Measurements from ENCODE around the gene NOL4L. TPM values are rescaled to one million over a fixed set of nuclear protein-coding genes. Genes with fewer than 3 reads are reported as not detected.

The NOL4L gene
- total RNA-seq, 2 donors from 2014 or later, result 39.6 to 50.7 TPM

DNA sequence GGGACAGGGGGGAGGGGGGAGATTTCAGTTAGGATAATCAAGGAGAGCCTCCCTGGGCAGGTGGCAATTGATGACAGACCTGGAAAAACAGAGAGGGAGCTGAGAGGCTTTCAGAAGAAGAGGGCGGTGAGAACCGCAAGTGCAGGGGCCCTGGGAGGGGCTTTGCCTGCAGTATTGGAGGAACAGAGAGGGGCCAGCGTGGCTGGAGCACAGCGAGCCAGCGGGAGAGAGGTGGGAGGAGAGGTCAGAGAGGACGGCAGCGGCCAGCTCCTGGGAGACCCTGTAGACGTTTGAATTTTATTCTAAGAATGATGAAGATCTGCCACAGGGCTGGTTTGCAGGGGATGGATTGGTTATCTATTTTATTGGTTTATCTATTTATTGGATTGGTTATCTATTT is 34.5 kb upstream of the NOL4L start:
- Histone ChIP-seq H3K9ac (ENCODE audit: extremely low read depth, low read length, poor library complexity, severe bottlenecking) (no peak overlapping the region), H3K36me3 (ENCODE audit: control insufficient read depth, insufficient read depth, low read length) (no peaks in the 10 kb centered on the region), H3K4me3 (ENCODE audit: low read length) (no peak overlapping the region), H3K27me3 (ENCODE audit: control insufficient read depth, insufficient read depth, low read length, poor library complexity, severe bottlenecking) (no peaks in the 10 kb centered on the region), H3K27ac (ENCODE audit: low read depth, low read length) (no peak overlapping the region), H3K9me3 (ENCODE audit: control insufficient read depth, low read length) (no peaks in the 10 kb centered on the region), H3K4me1 (ENCODE audit: control insufficient read depth, insufficient read depth, low read length) (no peaks in the 10 kb centered on the region)
- peak; percentile 63 for DNase-seq
- 14 to 45% methylated on average over 6 to 8 of the region's 8 CpGs for WGBS, 2 experiments (ENCODE audit: insufficient coverage in 1 of 2, insufficient read length in 1 of 2)
- H3K9me3 Mint-ChIP-seq, result no peaks in the 10 kb centered on the region
- peaks cover 2% of the 10 kb centered on the region for H3K27me3 Mint-ChIP-seq (ENCODE audit: insufficient read depth)
- H3K36me3 Mint-ChIP-seq (ENCODE audit: low read depth), result no peaks in the 10 kb centered on the region
- TF ChIP-seq, protein P1, sequence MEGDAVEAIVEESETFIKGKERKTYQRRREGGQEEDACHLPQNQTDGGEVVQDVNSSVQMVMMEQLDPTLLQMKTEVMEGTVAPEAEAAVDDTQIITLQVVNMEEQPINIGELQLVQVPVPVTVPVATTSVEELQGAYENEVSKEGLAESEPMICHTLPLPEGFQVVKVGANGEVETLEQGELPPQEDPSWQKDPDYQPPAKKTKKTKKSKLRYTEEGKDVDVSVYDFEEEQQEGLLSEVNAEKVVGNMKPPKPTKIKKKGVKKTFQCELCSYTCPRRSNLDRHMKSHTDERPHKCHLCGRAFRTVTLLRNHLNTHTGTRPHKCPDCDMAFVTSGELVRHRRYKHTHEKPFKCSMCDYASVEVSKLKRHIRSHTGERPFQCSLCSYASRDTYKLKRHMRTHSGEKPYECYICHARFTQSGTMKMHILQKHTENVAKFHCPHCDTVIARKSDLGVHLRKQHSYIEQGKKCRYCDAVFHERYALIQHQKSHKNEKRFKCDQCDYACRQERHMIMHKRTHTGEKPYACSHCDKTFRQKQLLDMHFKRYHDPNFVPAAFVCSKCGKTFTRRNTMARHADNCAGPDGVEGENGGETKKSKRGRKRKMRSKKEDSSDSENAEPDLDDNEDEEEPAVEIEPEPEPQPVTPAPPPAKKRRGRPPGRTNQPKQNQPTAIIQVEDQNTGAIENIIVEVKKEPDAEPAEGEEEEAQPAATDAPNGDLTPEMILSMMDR (conservative IDR thresholded peaks at IDR 0.05), result no peak
- peaks cover 15% of the 10 kb centered on the region for H3K4me1 Mint-ChIP-seq
- no peak overlapping the region for H3K27ac Mint-ChIP-seq
- no peak overlapping the region for H3K4me3 Mint-ChIP-seq

DNA sequence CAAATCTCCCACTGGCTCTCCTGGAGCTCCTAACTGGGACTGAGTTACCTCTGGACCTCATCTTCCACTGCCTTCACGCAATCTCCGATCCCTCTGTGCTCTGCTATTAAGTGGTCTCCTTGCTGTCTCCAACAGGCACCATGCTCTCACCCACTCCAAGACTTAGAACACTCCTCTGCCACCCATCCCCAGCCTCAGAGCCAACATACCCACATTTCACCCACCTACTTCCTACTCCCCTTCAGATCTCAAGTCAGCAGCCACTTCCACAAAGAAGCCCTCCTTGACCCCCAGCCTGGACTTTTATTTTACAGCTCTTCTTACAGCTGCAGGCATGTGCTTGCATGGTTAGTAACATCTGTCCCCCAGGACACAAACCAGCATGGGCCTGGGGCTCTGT is 29.6 kb upstream of the NOL4L start:
- H3K36me3 ChIP-seq (ENCODE audit: control insufficient read depth, insufficient read depth, low read length), result no peaks in the 10 kb centered on the region
- no peak overlapping the region for H3K9ac ChIP-seq (ENCODE audit: extremely low read depth, low read length, poor library complexity, severe bottlenecking)
- no peak overlapping the region for H3K4me3 ChIP-seq (ENCODE audit: low read length)
- no peaks in the 10 kb centered on the region for H3K36me3 Mint-ChIP-seq (ENCODE audit: low read depth)
- no peaks in the 10 kb centered on the region for H3K9me3 ChIP-seq (ENCODE audit: control insufficient read depth, low read length)
- 97 to 100% methylated on average over 1 to 2 of the region's 2 CpGs for WGBS, 2 experiments (ENCODE audit: insufficient coverage in 1 of 2, insufficient read length in 1 of 2)
- no peak overlapping the region for H3K4me3 Mint-ChIP-seq
- no peak overlapping the region for H3K27ac Mint-ChIP-seq
- peaks cover 11% of the 10 kb centered on the region for H3K4me1 Mint-ChIP-seq
- peak; percentile 35 for DNase-seq
- no peaks in the 10 kb centered on the region for H3K27me3 ChIP-seq (ENCODE audit: control insufficient read depth, insufficient read depth, low read length, poor library complexity, severe bottlenecking)
- no peaks in the 10 kb centered on the region for H3K9me3 Mint-ChIP-seq
- no peaks in the 10 kb centered on the region for H3K4me1 ChIP-seq (ENCODE audit: control insufficient read depth, insufficient read depth, low read length)
- H3K27me3 Mint-ChIP-seq (ENCODE audit: insufficient read depth), result peaks cover 2% of the 10 kb centered on the region
- TF ChIP-seq, protein P1 (conservative IDR thresholded peaks at IDR 0.05), result no peak
- H3K27ac ChIP-seq (ENCODE audit: low read depth, low read length), result no peak overlapping the region

DNA sequence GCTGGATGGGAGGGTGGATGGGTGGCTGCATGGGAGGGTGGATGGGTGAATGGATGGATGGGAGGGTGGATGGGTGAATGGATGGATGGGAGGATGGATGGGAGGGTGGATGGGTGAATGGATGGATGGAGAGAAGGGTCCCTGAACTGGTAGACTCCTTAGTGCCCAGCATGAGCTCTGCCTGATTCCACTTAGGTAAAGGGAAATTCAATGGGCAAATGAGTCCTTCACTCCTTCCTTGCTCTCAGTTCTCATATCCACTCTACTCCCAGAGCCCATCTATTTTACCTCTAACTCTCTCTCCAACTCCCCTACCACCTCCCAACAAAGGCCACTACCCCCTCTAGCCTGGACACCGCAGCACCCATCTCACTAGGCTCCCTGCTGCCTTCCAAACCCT is 29.2 kb upstream of the NOL4L start:
- Histone ChIP-seq H3K27ac (ENCODE audit: low read depth, low read length) (no peak overlapping the region), H3K9ac (ENCODE audit: extremely low read depth, low read length, poor library complexity, severe bottlenecking) (no peak overlapping the region), H3K4me3 (ENCODE audit: low read length) (no peak overlapping the region), H3K4me1 (ENCODE audit: control insufficient read depth, insufficient read depth, low read length) (no peaks in the 10 kb centered on the region), H3K27me3 (ENCODE audit: control insufficient read depth, insufficient read depth, low read length, poor library complexity, severe bottlenecking) (no peaks in the 10 kb centered on the region), H3K9me3 (ENCODE audit: control insufficient read depth, low read length) (no peaks in the 10 kb centered on the region), H3K36me3 (ENCODE audit: control insufficient read depth, insufficient read depth, low read length) (no peaks in the 10 kb centered on the region)
- no peaks in the 10 kb centered on the region for H3K36me3 Mint-ChIP-seq (ENCODE audit: low read depth)
- no peak for DNase-seq
- 100% methylated on average over 1 of the region's 1 CpG; no CpG with 5 or more reads in 1 of the 2 experiments for WGBS, 2 experiments (ENCODE audit: insufficient coverage in 1 of 2, insufficient read length in 1 of 2)
- H3K4me3 Mint-ChIP-seq, result no peak overlapping the region
- peaks cover 2% of the 10 kb centered on the region for H3K27me3 Mint-ChIP-seq (ENCODE audit: insufficient read depth)
- no peaks in the 10 kb centered on the region for H3K9me3 Mint-ChIP-seq
- TF ChIP-seq, protein P1 (conservative IDR thresholded peaks at IDR 0.05), result no peak
- no peak overlapping the region for H3K27ac Mint-ChIP-seq
- peaks cover 7% of the 10 kb centered on the region for H3K4me1 Mint-ChIP-seq

Measured in endodermal cell (in vitro differentiated cells).